Measurements from ENCODE around the gene KEAP1. TPM values are rescaled to one million over a fixed set of nuclear protein-coding genes. Genes with fewer than 3 reads are reported as not detected.
"Not testable (repeated sequence)": the region's sequence is repeated elsewhere in the genome, so short reads cannot be mapped to it uniquely, and the experiment has no call there.

KEAP1 gene
- 10 to 100 TPM; 51.4 to 84.9 (median 60.0) TPM for total RNA-seq
- 10 to 100 TPM; 49.1 to 74.5 TPM for polyA plus RNA-seq
- long read RNA-seq, donor 1, transcript KEAP1-201 (6 exons, 2,955 nt), result minor isoform, 20 of 342 reads
- long read RNA-seq, donor 1, transcript KEAP1-202 (6 exons, 2,648 nt), result major isoform, 240 of 342 reads
- long read RNA-seq, donor 1, partial matches to known transcripts, result 57 of 342 reads
- long read RNA-seq, donor 1, other reads (novel, unspliced or antisense), result 25 of 342 reads
- long read RNA-seq, donor 2, transcript KEAP1-201 (6 exons, 2,955 nt), result minor isoform, 19 of 263 reads
- long read RNA-seq, donor 2, transcript KEAP1-202 (6 exons, 2,648 nt), result major isoform, 184 of 263 reads
- long read RNA-seq, donor 2, partial matches to known transcripts, result 38 of 263 reads
- long read RNA-seq, donor 2, other reads (novel, unspliced or antisense), result 21 of 263 reads
- long read RNA-seq, donor 3, transcript KEAP1-202 (6 exons, 2,648 nt), result major isoform, 264 of 399 reads
- long read RNA-seq, donor 3, transcript KEAP1-201 (6 exons, 2,955 nt), result minor isoform, 32 of 399 reads
- long read RNA-seq, donor 3, partial matches to known transcripts, result 76 of 399 reads
- long read RNA-seq, donor 3, other reads (novel, unspliced or antisense), result 27 of 399 reads

GRCh38 chr19:10503002-10503789, at the start of gene KEAP1:
Gene KEAP1 (minus strand): TSS chr19:10503356. CDS start chr19:10500033, 3,323 bp downstream.
- H3K36me3 ChIP-seq, result peaks cover 0 to 23% (median 8%) of the 10 kb centered on the region in 9 donors
- intact Hi-C loops (cut with DNase I), result loop anchor here in 6 of 10 donors (5.0 to 10.0 kb wide), 3 partner anchors 39 to 64 kb away; partner anchors contain the start of genes CDKN2D (in 5 of the 6), KRI1 (in 5 of the 6) and ATG4D (in 1 of the 6)
- DNase-seq, result peak; percentile 33 to 45
- H3K27ac ChIP-seq, result peak within 1 kb of the TSS; percentile 92 to 100 (median 99)
- peak in 6 of 8 donors; percentile 2 to 35 (median 12) for ATAC-seq
- no peaks in the 10 kb centered on the region for H3K9me3 ChIP-seq
- TF ChIP-seq CTCF (IDR thresholded peaks at IDR 0.05), result no peak
- peaks cover 5 to 51% (median 33%) of the 10 kb centered on the region in 9 donors for H3K4me1 ChIP-seq
- H3K4me3 ChIP-seq, result peak within 1 kb of the TSS; percentile 57 to 99 (median 95)
- 5 to 6% methylated on average over 70 to 73 of the region's 73 CpGs for WGBS, 2 donors
- no peaks in the 10 kb centered on the region for H3K27me3 ChIP-seq

GRCh38 chr19:10552510-10553053, 49.4 kb upstream of the KEAP1 start:
- H3K36me3 ChIP-seq, result peaks cover 0 to 100% (median 63%) of the 10 kb centered on the region in 9 donors
- intact Hi-C loops (cut with DNase I), result no loop called here

GRCh38 chr19:10551698-10552301, 48.6 kb upstream of the KEAP1 start:
- Histone ChIP-seq H3K27ac (no peak overlapping the region), H3K4me1 (peaks cover 0 to 24% (median 0%) of the 10 kb centered on the region in 9 donors), H3K36me3 (peaks cover 0 to 100% (median 64%) of the 10 kb centered on the region in 9 donors), H3K4me3 (no peak overlapping the region), H3K27me3 (no peaks in the 10 kb centered on the region), H3K9me3 (no peaks in the 10 kb centered on the region)
- intact Hi-C loops (cut with DNase I), result no loop called here
- TF ChIP-seq CTCF (IDR thresholded peaks at IDR 0.05), result peak in 4 of 9 donors; percentile 8 to 25 (median 10)
- 94 to 95% methylated on average over 12 of the region's 12 CpGs for WGBS, 2 donors
- DNase-seq (no peak), ATAC-seq (peak in 3 of 8 donors; percentile 3 to 11 (median 6))

More at GRCh38 chr19:10552510-10553053, 49.4 kb upstream of the KEAP1 start:
- Histone ChIP-seq H3K27ac (peak overlapping the region in 1 of 10 donors; percentile 71), H3K27me3 (no peaks in the 10 kb centered on the region), H3K4me1 (peaks cover 0 to 24% (median 0%) of the 10 kb centered on the region in 9 donors), H3K9me3 (no peaks in the 10 kb centered on the region), H3K4me3 (no peak overlapping the region)
- 84 to 85% methylated on average over 12 of the region's 12 CpGs for WGBS, 2 donors
- DNase-seq, result no peak
- TF ChIP-seq CTCF (IDR thresholded peaks at IDR 0.05), result no peak
- ATAC-seq, result peak in 6 of 8 donors; percentile 5 to 33 (median 14)

GRCh38 chr19:10551006-10551405, 47.9 kb upstream of the KEAP1 start:
- H3K4me3 ChIP-seq; intact Hi-C loops (cut with DNase I); H3K27ac ChIP-seq; H3K9me3 ChIP-seq; ATAC-seq; DNase-seq; H3K27me3 ChIP-seq: not testable (repeated sequence)
- Histone ChIP-seq H3K36me3 (peaks cover 0 to 99% (median 64%) of the 10 kb centered on the region in 9 donors), H3K4me1 (peaks cover 0 to 24% (median 0%) of the 10 kb centered on the region in 9 donors)
- 98% methylated on average over 9 of the region's 9 CpGs for WGBS, 2 donors
